Esophagus squamous epithelium (tissue), 4 donors: ENCODE data around the gene KCNMA1.

Experiments
- CTCF ChIP-seq, 6 experiments: fragments of 450-650 bp in 4 of 6; fragments of 200-600 bp in 2 of 6; sonication (generic) in 2 of 6; IDR thresholded peaks; one replicate each; pipeline ENCODE4 v1.5.1; 2016 to 2019; ENCODE audit warnings: antibody characterized with exemption in 6 of 6, mild to moderate bottlenecking in 4 of 6, moderate library complexity in 4 of 6
- POLR2A ChIP-seq, 4 donors: fragments of 450-650 bp; IDR thresholded peaks; one replicate each; pipeline ENCODE4 v1.6.1; 2017; ENCODE audit warnings: antibody characterized with exemption in 4 of 4, mild to moderate bottlenecking in 4 of 4, moderate library complexity in 3 of 4

GRCh38 chr10:77079592-77080300 lies 557.9 kb downstream of the KCNMA1 start:
- TF ChIP-seq CTCF (IDR thresholded peaks at IDR 0.05), result no peak
- no peak for TF ChIP-seq POLR2A (IDR thresholded peaks at IDR 0.05)
